Measurements from ENCODE around the gene RPL7A.

The RPL7A gene

GRCh38 chr9:133349965-133350616 lies 2.1 kb downstream of the RPL7A start:
- H3K27me3 Mint-ChIP-seq = peaks cover 3% of the 10 kb centered on the region
- DNase-seq = no peak
- peak overlapping the region; percentile 97 for H3K4me3 Mint-ChIP-seq
- no peaks in the 10 kb centered on the region for H3K9me3 Mint-ChIP-seq
- peaks cover 56% of the 10 kb centered on the region for H3K36me3 Mint-ChIP-seq (ENCODE audit: low read depth)
- H3K4me1 Mint-ChIP-seq = peaks cover 49% of the 10 kb centered on the region
- ATAC-seq = no peak
- peak overlapping the region; percentile 97 for H3K27ac Mint-ChIP-seq

GRCh38 chr9:133351526-133351907 lies 3.5 kb downstream of the RPL7A start:
- Mint-ChIP-seq H3K36me3 (ENCODE audit: low read depth) (peaks cover 51% of the 10 kb centered on the region), H3K4me3 (peak overlapping the region; percentile 22), H3K9me3 (no peaks in the 10 kb centered on the region), H3K27ac (peak overlapping the region; percentile 97), H3K27me3 (peaks cover 3% of the 10 kb centered on the region), H3K4me1 (peaks cover 44% of the 10 kb centered on the region)
- DNase-seq = no peak
- no peak for ATAC-seq

- peak; percentile 62 for DNase-seq
- Mint-ChIP-seq H3K36me3 (ENCODE audit: low read depth) (peaks cover 49% of the 10 kb centered on the region), H3K27me3 (peaks cover 3% of the 10 kb centered on the region), H3K27ac (peak overlapping the region; percentile 68), H3K4me3 (peak overlapping the region; percentile 22), H3K4me1 (peaks cover 40% of the 10 kb centered on the region), H3K9me3 (no peaks in the 10 kb centered on the region)
- peak; percentile 35 for ATAC-seq
Measured at GRCh38 chr9:133351908-133352634, 4.1 kb downstream of the RPL7A start.

DNA sequence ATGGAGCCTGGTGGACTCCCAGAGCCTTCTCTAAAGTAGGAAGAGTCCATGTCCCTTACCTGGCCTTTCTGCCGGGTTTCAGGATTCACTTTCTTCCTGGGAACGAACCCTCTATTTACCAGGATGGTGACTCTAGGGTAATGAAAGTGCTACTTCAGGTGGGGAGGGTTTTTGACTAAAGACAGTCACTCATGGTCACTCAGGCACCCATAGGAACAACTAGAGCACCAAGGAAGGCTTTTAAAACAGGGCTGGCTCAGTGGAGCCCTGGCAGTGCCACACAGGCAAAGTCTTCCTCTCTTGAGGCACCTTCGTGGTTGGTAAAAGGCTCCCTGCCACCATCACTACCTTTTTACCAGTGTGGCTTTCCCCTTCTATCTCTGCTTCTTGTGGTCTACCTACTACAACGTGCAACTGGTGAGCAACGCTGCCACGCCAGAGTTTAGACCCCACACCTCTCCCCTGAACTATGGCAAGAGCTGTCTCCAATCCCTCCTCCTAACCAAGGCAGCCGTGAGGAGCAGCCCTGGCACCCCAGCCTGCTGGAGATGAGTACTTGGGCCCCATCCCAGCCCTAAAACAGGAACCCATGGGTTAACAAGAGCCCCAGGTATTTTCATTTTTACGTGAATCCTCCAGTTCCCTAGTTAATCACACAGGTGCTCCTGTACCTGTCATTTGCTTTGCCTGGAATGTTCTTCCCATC lies 4.8 kb downstream of the RPL7A start:
- Mint-ChIP-seq H3K36me3 (ENCODE audit: low read depth) (peaks cover 51% of the 10 kb centered on the region), H3K4me3 (no peak overlapping the region), H3K4me1 (peaks cover 44% of the 10 kb centered on the region), H3K27me3 (peaks cover 3% of the 10 kb centered on the region), H3K27ac (peak overlapping the region; percentile 68), H3K9me3 (no peaks in the 10 kb centered on the region)
- ATAC-seq (no peak), DNase-seq (no peak)

DNA sequence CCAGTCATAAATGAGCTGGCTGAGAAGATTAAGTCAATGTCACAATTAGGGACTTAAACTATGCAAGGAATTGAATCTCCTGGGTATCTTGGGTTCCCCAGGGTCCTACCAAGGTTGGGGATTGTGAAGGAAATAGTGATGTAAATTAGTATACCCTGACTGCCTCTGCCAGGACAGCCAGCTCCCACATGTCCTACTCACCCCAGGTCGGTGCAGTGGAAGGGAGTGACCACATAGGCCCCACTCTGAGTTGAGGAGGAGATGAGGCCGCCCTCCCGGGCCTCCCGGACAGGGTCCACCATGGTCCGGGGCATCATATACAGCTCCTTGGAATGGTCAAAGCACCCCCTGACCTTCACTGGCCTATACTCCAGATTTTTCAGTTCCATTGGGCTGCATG lies 5.5 kb downstream of the RPL7A start:
- no peaks in the 10 kb centered on the region for H3K27me3 Mint-ChIP-seq
- peaks cover 48% of the 10 kb centered on the region for H3K4me1 Mint-ChIP-seq
- H3K4me3 Mint-ChIP-seq = no peak overlapping the region

GRCh38 chr9:133354766-133355165 lies 6.7 kb downstream of the RPL7A start:
- DNase-seq (no peak), ATAC-seq (no peak)
- H3K9me3 Mint-ChIP-seq = no peaks in the 10 kb centered on the region
- H3K4me1 Mint-ChIP-seq = peaks cover 44% of the 10 kb centered on the region
- H3K27ac Mint-ChIP-seq = peak overlapping the region; percentile 85
- no peaks in the 10 kb centered on the region for H3K27me3 Mint-ChIP-seq
- peaks cover 36% of the 10 kb centered on the region for H3K36me3 Mint-ChIP-seq (ENCODE audit: low read depth)
- H3K4me3 Mint-ChIP-seq = peak overlapping the region; percentile 88

More for the DNA sequence above, 5.5 kb downstream of the RPL7A start:
- no peak for ATAC-seq
- Mint-ChIP-seq H3K9me3 (no peaks in the 10 kb centered on the region), H3K27ac (peak overlapping the region; percentile 68), H3K36me3 (ENCODE audit: low read depth) (peaks cover 44% of the 10 kb centered on the region)
- no peak for DNase-seq

GRCh38 chr9:133355881-133356357 lies 7.9 kb downstream of the RPL7A start:
- peaks cover 42% of the 10 kb centered on the region for H3K4me1 Mint-ChIP-seq
- ATAC-seq = peak; percentile 27
- peak overlapping the region; percentile 88 for H3K4me3 Mint-ChIP-seq
- peaks cover 26% of the 10 kb centered on the region for H3K36me3 Mint-ChIP-seq (ENCODE audit: low read depth)
- peak overlapping the region; percentile 85 for H3K27ac Mint-ChIP-seq
- DNase-seq = no peak
- no peaks in the 10 kb centered on the region for H3K27me3 Mint-ChIP-seq
- no peaks in the 10 kb centered on the region for H3K9me3 Mint-ChIP-seq

GRCh38 chr9:133356391-133357091 lies 8.5 kb downstream of the RPL7A start, which contains the start of the genes SURF1 and SURF2:
Gene SURF1, minus strand, starts transcription at chr9:133356487. Its CDS starts 34 bp downstream, at chr9:133356453.
Gene SURF2, plus strand, starts transcription at chr9:133356550. Its CDS starts 43 bp downstream, at chr9:133356593.
- no peaks in the 10 kb centered on the region for H3K9me3 Mint-ChIP-seq
- peaks cover 26% of the 10 kb centered on the region for H3K36me3 Mint-ChIP-seq (ENCODE audit: low read depth)
- peak within 1 kb of the TSS; percentile 85 for H3K27ac Mint-ChIP-seq
- peak; percentile 67 for ATAC-seq
- no peaks in the 10 kb centered on the region for H3K27me3 Mint-ChIP-seq
- peak; percentile 94 for DNase-seq
- peak within 1 kb of the TSS; percentile 88 for H3K4me3 Mint-ChIP-seq
- peaks cover 45% of the 10 kb centered on the region for H3K4me1 Mint-ChIP-seq

- Mint-ChIP-seq H3K4me1 (peaks cover 52% of the 10 kb centered on the region), H3K36me3 (ENCODE audit: low read depth) (peaks cover 23% of the 10 kb centered on the region), H3K9me3 (no peaks in the 10 kb centered on the region), H3K27me3 (no peaks in the 10 kb centered on the region), H3K4me3 (peak overlapping the region; percentile 79), H3K27ac (no peak overlapping the region)
- no peak for ATAC-seq
- no peak for DNase-seq
Measured at GRCh38 chr9:133357656-133358055, 9.6 kb downstream of the RPL7A start.

DNA sequence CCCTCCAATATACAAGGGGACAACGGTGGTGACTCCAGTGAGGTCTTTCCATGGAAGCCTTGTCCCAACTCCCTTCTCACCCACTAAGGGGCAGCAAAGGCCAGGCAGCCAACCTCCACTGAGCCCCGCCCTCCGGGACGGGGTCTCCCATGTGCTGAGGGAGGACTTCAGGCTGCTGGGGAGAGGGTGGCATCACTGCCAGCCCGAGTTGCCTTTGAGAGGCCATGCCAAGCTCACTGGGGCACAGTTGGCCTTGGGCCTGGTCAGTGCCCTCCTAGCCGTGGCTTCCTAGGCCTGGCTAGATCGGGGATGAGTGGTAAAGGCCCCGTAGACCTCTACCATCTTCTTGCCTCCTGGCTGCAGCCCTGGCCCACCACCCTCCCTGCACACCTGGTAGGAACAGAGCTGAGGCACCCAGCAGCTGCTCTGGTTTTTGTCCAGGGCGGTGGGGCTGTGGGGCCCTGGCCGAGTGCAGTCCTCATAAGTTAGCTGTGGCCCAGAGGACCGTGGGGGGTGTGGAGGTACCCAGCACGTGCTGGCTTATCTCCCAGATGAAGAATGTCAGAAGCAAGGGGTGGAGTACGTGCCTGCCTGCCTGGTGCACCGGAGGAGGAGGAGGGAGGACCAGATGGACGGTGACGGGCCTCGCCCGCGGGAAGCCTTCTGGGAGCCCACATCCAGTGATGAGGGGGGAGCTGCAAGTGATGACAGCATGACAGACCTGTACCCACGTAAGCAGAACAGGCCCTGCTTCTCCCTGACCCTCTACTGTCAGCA lies 11.6 kb downstream of the RPL7A start:
- H3K27me3 Mint-ChIP-seq = no peaks in the 10 kb centered on the region
- H3K36me3 Mint-ChIP-seq (ENCODE audit: low read depth) = peaks cover 35% of the 10 kb centered on the region
- DNase-seq = no peak
- H3K27ac Mint-ChIP-seq = peak overlapping the region; percentile 53
- H3K4me3 Mint-ChIP-seq = peak overlapping the region; percentile 32
- H3K4me1 Mint-ChIP-seq = peaks cover 50% of the 10 kb centered on the region
- no peak for ATAC-seq
- H3K9me3 Mint-ChIP-seq = no peaks in the 10 kb centered on the region

DNA sequence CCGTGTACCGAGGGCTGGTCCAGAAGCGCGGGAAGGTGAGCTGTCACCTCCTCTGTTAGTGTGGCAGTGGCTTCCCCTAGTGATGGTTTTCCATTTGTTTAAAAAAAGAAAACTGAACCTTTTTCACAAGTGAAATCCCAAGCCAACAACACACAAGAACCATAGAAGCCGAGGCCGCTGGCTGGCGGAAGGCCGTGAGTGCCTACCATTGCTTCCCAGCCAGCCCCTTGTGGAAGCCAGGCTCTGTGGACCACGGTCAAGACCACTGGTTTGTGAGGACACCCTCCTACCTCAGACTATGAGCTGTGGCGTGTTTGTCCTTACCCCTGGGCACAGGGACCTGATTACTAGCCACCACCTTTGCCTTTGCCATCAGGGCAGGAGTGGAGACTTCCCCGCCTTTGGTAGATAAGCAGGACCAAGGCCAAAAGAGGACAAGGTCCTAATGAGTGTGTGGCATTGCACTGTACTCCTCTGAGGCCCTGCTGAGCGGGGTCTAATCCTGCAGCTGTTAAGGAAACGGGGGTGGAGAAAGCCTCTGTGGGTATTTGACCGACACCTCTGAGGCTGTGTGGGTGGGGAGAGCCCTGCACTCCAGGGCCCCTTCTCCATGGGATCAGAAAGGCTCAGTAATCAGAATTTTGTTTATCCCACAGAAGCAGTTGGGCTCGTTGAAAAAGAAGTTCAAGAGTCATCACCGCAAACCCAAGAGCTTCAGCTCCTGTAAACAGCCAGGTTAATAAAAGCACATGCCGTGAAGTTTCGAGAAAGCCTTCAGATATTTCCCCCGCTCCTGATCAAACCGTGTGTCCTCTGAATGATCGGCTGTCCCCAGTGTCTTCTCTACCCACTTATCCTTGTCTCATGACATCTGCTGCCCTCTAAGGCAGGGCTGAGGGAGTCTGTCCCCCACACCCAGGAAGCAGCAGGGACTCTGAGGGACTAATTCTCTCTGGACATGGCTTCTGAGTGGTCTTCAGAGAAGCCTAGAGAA lies 12.7 kb downstream of the RPL7A start:
- no peak for DNase-seq
- no peak overlapping the region for H3K4me3 Mint-ChIP-seq
- H3K9me3 Mint-ChIP-seq = no peaks in the 10 kb centered on the region
- H3K27me3 Mint-ChIP-seq = no peaks in the 10 kb centered on the region
- ATAC-seq = peak; percentile 19
- H3K27ac Mint-ChIP-seq = peak overlapping the region; percentile 77
- H3K4me1 Mint-ChIP-seq = peaks cover 44% of the 10 kb centered on the region
- peaks cover 42% of the 10 kb centered on the region for H3K36me3 Mint-ChIP-seq (ENCODE audit: low read depth)

GRCh38 chr9:133361507-133362092 lies 13.6 kb downstream of the RPL7A start:
- H3K4me1 Mint-ChIP-seq = peaks cover 46% of the 10 kb centered on the region
- peaks cover 51% of the 10 kb centered on the region for H3K36me3 Mint-ChIP-seq (ENCODE audit: low read depth)
- H3K27me3 Mint-ChIP-seq = no peaks in the 10 kb centered on the region
- DNase-seq (no peak), ATAC-seq (no peak)
- no peak overlapping the region for H3K4me3 Mint-ChIP-seq
- peak overlapping the region; percentile 77 for H3K27ac Mint-ChIP-seq
- H3K9me3 Mint-ChIP-seq = no peaks in the 10 kb centered on the region
